GM10847 (cell line): Measurements from ENCODE around the gene MB.

Experiments used
- POLR2A ChIP-seq: IDR thresholded peaks from 2 replicates; pipeline ENCODE4 v1.6.1; 2011; ENCODE audit not compliant: insufficient read length; ENCODE audit errors: extremely low read depth

Gene MB

GRCh38 chr22:35617137-35617755 is at the start of gene MB:
Gene MB, minus strand, starts transcription at chr22:35617329. Its CDS starts 72 bp downstream, at chr22:35617257.
- TF ChIP-seq POLR2A = no peak

GRCh38 chr22:35664955-35665587 is 47.9 kb upstream of the MB start:
- no peak for TF ChIP-seq POLR2A

GRCh38 chr22:35663371-35663770 is 46.2 kb upstream of the MB start:
- no peak for TF ChIP-seq POLR2A

- no peak for TF ChIP-seq POLR2A
Measured at GRCh38 chr22:35662914-35663313, 45.8 kb upstream of the MB start.

- no peak for TF ChIP-seq POLR2A
Measured at GRCh38 chr22:35661464-35661863, 44.3 kb upstream of the MB start.

- TF ChIP-seq POLR2A = no peak
Measured at GRCh38 chr22:35660291-35661127, 43.4 kb upstream of the MB start.

GRCh38 chr22:35657571-35658312 is 40.6 kb upstream of the MB start:
- TF ChIP-seq POLR2A = no peak

- TF ChIP-seq POLR2A = no peak
Measured at GRCh38 chr22:35656284-35656752, 39.2 kb upstream of the MB start.

- TF ChIP-seq POLR2A = no peak
Measured at GRCh38 chr22:35653824-35654223, 36.7 kb upstream of the MB start.

- TF ChIP-seq POLR2A = no peak
Measured at GRCh38 chr22:35651085-35651484, 34.0 kb upstream of the MB start.

GRCh38 chr22:35649636-35650250 is 32.6 kb upstream of the MB start:
- no peak for TF ChIP-seq POLR2A

GRCh38 chr22:35649026-35649553 is 32.0 kb upstream of the MB start:
- no peak for TF ChIP-seq POLR2A

- peak; percentile 20 for TF ChIP-seq POLR2A
Measured at GRCh38 chr22:35648066-35649025, 31.2 kb upstream of the MB start, which contains the start of gene APOL6. Gene APOL6, plus strand, starts transcription at chr22:35648446. Its CDS starts 7,980 bp downstream, at chr22:35656426.
